HG03457 (cell line): ENCODE measurements around the gene MAP2K4.

ENCODE experiments used
- ATAC-seq: cut with Tn5 transposase; IDR thresholded peaks from one replicate; pipeline ENCODE4 v1.9.1; 2021; ENCODE audit warnings: moderate number of reproducible peaks; ENCODE audit not compliant: unreplicated experiment

The MAP2K4 gene

DNA sequence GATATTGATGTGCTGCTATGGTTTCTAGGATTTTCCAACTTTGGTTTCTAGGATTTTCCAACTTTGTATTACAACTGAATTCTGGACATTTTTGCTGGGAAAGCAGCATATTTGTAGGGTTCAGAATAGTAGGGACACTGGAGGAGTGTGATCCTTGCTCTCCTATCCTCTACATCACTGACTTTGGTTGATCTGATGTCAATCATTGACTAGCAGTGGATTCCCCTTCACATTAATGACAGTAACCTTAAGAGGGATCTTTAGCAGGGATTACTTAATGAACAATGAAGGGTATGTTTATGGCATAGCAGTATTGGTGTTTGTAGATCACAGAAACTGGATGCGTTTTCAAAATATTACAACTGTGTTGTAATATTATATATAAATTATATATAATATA lies 67.4 kb downstream of the MAP2K4 start:
- no peak for ATAC-seq

DNA sequence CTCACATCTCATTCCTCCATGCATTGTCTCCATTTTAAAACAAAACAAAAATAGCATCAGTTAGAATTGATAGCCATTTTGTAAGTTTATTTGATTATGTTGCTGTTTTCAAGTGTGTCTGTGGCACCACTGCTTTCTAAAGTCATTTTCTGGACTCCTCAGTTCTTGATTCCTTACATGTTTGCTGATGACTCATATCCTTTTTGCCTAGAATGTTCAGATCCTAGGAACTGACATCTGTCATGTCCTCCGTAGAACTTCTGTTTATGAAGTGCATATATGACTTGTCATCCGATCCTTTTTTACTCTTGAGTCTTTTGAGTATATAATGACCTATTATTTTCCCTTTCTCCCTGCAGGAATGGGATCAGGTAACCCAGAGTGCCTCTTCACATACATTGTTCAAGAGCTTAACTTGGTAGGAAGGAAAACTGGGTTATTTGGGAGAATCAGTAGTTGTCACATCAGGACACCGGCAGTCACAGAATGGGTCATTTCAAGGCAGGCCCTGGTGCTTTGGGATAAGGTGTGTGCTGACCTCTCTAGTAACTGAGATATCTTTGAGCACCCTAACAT lies 69.2 kb downstream of the MAP2K4 start:
- ATAC-seq: no peak

DNA sequence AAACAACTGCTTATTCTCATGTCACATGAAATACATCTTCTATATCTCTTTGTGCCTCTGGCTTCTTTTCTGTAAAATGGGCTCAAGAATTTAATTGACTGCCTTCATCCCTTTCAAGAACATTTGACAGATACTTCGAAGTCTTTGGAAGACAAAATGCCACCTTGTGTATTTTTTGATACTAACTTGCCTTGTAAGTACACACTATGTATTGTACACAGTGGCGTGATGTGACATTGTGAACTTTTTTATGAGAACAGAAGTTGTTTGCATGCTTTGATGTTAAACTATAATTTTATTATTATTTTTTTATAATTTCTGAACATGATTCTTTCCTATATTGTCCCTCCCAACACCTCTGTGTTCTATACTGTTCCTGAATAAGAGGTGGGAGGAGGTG lies 73.7 kb downstream of the MAP2K4 start:
- ATAC-seq: no peak

DNA sequence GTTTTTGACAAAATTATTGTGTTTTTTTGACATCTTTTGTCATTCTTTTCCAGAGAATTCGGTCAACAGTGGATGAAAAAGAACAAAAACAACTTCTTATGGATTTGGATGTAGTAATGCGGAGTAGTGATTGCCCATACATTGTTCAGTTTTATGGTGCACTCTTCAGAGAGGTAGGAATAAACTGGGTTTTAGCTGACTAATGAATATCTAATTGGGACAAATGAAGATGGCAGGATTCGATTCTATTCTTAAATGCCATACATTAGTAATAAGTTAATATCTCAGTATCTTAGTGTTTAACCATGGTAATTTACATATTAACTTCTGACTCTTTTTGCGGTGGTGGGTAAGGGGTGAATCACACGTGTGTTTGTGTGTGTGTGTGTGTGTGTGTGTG lies 74.8 kb downstream of the MAP2K4 start:
- no peak for ATAC-seq

DNA sequence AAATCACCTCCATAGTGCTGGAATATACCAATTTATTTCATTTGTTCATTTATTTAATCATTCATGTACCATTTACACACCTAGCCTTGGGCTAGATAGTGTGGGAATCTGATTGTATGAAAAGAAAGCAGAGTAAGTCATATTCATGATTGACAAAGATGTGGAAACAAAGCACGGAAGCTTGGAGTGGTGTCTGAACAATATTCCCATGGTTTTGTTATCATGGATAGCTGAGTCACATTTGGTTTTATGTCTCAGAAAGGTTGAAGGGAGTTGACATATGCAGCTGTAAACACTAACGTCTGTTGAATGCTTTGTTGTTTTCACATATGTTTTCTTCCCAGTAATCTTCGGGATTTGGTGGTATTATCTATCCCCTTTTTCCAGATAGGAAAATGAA lies 76.6 kb downstream of the MAP2K4 start:
- ATAC-seq: no peak

DNA sequence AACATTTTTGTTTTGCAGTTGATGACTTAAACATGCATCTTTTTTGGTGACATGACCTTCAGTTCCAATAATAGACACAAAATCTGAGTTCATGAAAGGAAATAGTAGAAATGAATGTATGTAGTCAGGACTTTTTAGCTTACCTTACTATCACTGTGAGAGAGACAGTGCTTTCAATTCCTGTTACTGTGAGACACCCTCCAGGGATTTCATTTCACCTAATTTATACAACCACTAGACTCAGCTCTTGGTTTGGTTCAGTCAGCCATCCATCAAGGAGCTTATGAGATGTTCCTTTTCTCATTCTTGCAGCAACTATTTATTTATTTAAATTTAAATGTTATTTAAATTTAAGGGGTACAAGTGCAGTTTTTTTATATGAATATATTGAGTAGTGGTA lies 77.9 kb downstream of the MAP2K4 start:
- peak; percentile 76 for ATAC-seq

DNA sequence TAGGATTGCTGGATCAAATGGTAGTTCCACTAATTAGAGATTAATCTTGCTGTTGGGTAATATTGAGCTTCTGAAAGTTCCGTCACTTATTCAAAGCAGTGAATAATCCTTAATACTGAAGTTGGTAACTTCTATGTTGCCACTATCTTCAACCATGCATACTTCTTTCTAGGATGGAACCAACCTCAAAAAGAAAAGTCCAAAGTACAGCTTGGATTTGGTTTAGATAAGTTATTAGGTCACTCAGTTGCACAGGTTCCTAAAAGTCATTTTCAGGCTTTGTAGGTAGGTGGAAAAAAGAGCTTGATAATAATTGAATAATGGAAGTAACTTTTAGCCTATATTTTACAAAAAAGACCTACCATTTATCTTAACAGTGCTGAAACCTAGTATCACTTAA lies 78.7 kb downstream of the MAP2K4 start:
- no peak for ATAC-seq

DNA sequence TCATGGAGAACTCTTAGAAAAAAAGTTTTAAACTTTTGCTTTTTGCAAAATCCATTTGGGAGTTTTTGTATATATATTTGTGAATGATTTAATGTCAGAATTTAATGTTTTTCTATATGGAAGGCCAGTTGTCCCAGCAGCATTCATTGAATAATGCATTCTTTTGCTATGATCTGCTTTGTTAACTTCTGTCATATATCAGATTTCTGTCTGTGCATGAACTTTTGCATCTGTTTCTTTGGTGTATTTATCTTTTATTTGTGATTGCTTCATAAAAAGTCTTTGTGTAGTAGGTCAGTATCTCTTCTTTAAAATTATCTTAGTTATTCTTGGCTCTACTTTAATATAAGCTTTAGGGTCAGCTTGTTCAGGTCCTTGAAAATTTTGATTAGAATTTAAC lies 84.2 kb downstream of the MAP2K4 start:
- ATAC-seq: no peak

DNA sequence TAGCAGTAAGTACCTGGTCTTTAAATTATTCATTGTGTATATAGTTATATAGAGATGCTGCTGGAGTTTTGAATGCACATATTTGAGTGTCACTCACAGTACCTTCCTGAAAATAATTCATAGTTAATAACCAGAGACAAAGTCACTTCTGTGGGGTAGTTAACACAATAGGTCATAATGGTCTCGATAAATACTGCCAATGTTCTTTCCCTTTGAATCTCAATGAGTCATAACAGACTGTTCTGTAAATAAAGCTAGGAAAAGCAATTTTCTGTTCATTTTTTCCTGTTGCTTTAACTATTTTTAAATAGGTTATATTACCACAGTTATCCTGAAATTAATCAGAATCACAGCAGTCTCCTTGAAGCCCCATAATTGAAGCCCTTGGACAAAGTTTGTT lies 87.2 kb downstream of the MAP2K4 start:
- ATAC-seq: no peak

DNA sequence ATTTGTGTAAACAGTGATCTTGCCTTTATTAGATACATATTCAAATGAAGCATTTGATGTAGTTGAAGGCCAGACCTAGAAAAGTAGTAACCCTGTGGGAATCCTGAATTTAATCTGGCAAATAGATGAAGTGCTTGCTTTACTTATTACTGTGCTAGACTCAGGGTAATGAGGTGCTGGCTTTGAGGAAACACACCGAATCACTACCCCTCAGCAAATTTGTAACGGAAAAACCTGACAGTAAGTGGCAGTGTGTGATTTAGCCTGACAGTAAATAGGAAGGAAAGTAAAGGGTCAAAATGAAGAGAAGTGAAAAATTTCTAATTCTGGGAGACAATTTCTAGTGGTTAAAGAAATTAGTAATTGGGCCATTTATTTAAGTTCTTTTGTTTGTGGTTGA lies 90.2 kb downstream of the MAP2K4 start:
- ATAC-seq: no peak

DNA sequence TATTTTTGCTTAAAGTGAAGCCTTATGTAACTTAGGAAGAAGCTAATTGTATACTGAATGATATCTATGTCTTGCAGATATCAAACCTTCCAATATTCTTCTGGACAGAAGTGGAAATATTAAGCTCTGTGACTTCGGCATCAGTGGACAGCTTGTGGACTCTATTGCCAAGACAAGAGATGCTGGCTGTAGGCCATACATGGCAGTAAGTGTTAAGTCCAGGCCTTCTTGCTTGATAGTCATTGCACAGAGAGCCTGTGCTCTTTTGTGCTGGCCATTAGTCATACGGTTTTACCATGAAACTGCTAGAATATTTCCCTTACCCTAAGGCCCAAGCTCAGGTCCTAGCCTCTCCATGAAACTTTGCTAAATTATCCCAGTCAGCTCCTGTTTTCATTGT lies 92.5 kb downstream of the MAP2K4 start:
- ATAC-seq: no peak

DNA sequence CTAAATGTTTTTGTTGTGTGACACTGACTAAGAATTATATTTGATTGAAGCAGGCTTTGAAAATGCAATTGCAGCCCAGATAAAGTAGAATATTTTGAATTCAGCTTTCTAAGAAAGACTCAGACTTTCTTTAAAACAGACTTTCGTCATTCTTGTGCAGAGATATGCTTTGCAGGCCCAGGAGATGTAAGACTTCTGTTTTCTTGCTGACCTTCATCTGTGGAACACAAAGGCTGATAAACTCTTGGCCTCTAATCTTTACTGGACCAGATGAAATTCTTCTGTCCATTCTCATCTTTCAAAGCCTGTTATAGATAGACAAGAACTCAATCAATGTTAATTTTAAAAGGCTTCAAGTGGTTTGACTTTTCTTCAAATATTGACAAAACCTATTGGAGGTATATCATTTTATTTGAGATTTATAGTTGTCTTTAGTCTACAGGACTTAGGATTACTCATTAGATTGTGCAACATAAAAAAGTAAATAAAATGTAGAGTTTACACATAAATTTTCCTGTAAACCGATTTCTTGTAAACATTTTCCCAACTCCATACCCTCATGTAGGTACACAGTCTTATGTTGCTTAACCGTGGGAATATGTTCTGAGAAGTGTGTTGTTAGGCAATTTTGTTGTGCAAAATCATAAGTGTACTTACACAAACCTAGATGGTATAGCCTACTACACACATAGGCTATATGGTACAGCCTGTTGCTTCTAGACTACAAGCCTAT lies 94.2 kb downstream of the MAP2K4 start:
- ATAC-seq: no peak

DNA sequence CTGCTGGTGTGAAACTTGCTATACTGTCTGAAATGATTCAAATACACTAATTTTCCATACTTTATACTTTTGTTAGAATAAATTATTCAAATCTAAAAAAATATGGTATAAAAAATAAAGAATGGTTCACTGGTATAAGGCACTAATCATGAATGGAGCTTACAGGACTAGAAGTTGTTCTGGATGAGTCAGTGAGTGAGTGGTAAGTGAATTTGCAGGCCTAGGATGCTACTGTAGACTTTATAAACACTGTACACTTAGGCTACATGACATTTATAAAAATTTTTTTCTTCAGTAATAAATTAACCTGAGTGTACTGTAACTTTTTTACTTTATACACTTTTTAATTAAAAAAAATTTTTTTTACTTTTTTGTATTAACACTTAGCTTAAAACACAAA lies 95.5 kb downstream of the MAP2K4 start:
- no peak for ATAC-seq

DNA sequence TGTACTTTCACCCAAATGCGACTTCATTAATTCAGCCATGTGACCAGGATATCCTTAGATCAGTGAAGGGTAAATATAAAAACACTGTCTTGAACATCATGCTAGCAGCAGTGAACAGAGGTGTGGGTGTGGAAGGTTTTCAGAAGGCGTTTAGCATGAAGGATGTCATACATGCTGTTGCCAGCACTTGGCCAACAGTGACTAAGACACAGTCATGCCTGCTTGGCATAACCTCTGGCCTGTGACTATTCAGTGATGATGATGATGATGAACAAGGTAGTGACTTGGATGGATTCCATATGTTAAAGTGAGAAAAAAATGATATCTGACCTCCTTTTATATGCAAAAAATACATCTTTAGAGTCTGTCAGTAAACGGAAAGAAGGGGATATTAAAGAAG lies 97.9 kb downstream of the MAP2K4 start:
- no peak for ATAC-seq

DNA sequence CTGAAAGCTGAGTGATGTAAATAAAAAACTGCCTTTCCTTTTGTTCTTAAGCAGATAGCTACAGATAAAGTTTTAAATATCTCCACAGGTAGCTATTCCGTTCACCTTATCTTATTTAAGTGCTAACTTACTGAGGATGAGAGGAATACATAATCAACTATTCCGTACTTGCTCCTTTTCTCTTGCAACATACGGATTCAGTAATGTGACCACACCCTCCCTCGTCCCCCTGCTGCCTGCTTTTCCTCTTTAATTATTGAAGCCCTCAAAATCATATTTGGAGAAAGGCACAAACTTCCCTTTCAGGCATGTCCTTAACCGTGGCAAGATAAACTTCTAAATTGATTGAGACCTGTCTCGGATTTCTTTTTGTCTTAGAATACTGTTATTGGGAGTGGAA lies 101.4 kb downstream of the MAP2K4 start:
- ATAC-seq: no peak

DNA sequence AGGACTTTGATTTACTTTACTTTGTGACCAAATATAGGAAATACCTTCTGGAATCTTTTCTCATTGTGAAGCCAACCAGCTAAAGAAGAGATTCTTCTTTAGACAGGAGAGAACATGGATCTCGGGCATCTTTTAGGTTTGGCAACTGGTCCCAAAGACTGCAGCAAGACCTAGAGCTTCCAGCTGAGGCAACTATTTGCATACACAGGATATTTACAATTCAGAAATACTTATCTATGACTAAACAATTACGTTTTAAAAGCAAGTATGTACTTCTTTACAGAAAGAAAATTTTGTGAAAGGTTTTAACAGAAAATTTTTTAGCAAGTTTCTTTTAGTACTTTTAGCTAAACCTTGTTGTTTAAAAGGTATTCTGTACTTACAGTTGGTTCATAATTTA lies 106.5 kb downstream of the MAP2K4 start:
- no peak for ATAC-seq

DNA sequence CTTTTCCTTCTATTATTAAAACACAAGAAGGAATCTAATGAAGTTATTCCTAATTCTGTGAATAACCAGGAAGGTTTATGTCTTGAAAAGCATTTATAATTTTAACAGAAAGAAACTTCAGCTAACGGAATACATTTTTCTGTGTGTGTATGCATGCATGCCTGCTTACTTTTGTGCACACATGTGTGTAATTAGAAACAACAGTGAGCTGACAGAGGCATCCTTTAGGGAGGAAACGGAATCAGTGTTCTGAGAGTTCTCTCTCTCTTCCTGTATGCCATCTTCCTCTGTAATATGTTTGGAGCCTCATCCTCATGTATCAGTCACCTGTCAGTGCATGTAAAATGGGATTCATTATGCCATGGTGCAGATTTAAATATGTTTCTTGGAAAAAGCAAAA lies 107.0 kb downstream of the MAP2K4 start:
- ATAC-seq: no peak

DNA sequence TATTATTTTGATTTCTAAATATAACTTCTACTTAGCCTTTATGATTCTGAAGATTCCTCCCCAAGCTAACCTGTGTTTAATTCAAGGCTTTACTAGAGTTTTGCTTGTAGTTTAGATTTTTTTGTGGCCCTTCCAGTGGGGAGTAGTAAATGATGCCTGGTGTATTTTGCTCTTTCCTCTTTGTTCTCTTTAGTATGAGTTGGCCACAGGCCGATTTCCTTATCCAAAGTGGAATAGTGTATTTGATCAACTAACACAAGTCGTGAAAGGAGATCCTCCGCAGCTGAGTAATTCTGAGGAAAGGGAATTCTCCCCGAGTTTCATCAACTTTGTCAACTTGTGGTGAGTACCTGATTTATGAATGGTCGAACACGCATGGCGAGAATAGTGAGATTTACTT lies 108.3 kb downstream of the MAP2K4 start:
- no peak for ATAC-seq

DNA sequence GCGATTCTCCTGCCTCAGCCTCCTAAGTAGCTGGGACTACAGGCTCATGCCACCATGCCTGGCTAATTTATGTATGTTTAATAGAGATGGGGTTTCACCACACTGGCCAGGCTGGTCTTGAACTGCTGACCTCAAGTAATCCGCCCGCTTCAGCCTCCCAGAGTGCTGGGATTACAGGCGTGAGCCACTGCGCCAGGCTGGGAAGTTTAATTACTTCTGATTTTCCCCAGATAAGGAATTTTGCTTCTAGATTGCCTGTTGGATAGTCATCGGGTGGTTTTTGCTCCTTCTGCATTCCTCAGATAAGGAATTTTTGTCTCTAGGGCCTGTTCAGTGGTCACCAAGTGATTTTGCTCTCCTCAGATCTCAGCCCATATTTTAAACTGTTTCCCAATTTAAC lies 112.5 kb downstream of the MAP2K4 start:
- no peak for ATAC-seq

DNA sequence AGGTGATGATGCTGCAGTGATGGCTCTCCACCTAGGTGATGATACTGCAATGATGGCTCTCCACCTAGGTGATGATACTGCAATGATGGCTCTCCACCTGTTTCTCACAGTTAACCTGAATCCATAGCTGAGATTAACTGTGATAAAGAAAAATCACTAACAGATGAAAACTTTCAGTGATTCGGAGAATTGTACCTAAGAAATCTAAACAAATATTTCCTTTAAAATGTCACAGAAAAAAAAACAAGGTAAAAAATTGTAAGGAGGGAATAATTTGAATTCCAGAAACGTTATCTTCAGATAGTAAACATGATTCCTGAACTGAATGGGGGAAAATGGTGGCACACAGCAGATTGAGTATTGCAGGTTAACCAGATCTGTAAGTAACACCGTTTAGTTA lies 113.4 kb downstream of the MAP2K4 start:
- ATAC-seq: no peak

DNA sequence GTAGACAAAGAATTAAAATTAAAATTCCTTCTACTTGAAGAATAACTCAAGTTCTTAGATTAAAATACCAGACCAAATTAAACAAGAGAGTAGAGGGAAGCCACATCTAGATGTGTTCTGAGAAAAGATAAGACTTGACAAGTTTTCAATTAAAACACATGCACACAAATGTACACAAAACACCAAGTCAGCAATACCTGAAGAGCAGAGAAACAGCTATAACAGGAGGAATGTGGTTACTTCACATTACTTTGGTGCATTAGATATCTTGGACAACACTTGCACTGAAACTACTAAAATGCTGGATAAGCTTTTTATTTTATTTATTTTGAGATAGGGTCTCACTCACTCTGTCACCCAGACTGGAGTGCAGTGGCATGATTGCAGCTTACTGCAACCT lies 113.9 kb downstream of the MAP2K4 start:
- ATAC-seq: no peak

DNA sequence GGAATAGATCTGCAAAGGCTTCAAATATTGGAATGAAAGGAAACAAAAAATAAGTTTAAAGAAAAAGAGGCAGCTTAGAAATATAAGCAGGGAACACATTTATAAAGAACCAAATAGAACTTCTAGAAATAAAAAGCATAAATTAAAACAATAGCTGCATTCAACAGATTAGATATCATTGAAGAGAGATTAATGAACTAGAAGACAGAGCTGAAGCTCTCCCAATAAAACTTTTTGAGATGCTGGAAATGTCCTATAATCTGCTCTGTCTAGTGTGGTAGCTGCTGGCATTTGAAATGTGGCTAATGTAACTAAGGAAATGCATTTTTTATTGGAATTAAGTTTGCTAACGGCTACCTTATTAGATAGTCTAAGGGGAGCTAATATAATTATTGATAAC lies 115.6 kb downstream of the MAP2K4 start:
- ATAC-seq: no peak

DNA sequence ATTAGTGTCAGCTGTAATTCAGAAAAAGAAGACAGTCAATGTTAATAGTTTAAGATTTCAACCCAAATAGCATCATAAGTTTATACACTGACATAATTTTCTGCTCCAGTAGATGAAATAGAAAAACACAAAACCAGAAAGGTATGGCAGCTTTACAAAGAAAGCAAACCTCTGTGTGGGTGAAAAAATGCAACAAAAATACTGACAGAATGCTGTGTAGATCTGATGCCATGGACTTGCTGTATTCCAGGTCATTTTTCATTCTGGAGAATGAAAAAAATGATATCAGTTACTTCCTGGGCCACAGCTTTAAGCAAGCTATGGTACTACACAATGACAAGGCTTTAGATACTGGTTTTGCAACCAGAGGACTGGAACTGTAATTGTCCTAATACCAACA lies 116.0 kb downstream of the MAP2K4 start:
- no peak for ATAC-seq
